Esophagus squamous epithelium (tissue), 4 donors: ENCODE data around the gene SPO11.

Experiments
- CTCF ChIP-seq, 6 experiments: fragments of 450-650 bp in 4 of 6; fragments of 200-600 bp in 2 of 6; sonication (generic) in 2 of 6; IDR thresholded peaks; one replicate each; pipeline ENCODE4 v1.5.1; 2016 to 2019; ENCODE audit warnings: antibody characterized with exemption in 6 of 6, mild to moderate bottlenecking in 4 of 6, moderate library complexity in 4 of 6
- POLR2A ChIP-seq, 4 donors: fragments of 450-650 bp; IDR thresholded peaks; one replicate each; pipeline ENCODE4 v1.6.1; 2017; ENCODE audit warnings: antibody characterized with exemption in 4 of 4, mild to moderate bottlenecking in 4 of 4, moderate library complexity in 3 of 4

DNA sequence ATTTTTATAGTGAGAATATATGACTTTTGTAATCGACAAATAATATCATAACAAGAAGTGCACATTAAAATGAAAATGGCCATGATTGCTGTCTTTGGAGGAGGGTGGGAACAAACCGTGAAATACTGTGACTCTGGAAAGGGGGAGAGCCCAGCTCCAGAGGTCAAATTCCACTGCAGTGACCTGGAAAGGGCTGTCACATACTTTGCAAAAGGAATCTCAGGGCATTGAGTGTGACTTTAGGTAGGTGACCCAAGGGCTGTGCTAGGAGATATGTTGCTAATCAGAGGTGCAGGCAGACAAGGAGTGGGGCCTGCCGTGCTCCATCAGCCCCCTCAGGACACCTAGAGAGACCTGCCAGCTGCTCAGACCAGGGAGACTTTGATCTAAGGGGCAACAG, 35.1 kb upstream of the SPO11 start:
- TF ChIP-seq CTCF (IDR thresholded peaks at IDR 0.05) (no peak), POLR2A (IDR thresholded peaks at IDR 0.05) (no peak)
